C4-2B (cell line): ENCODE results near the gene C2CD2.

Source experiments
- ZFX ChIP-seq: fragments of 450-650 bp; IDR thresholded peaks from 2 replicates; pipeline ENCODE4 v1.6.1; 2017
- TF ChIP-seq, protein P1 (sequence below): fragments of 450-650 bp; conservative IDR thresholded peaks from 2 replicates; pipeline ENCODE4 v1.5.1; 2017; ENCODE audit warnings: mild to moderate bottlenecking

- TF ChIP-seq, protein P1, sequence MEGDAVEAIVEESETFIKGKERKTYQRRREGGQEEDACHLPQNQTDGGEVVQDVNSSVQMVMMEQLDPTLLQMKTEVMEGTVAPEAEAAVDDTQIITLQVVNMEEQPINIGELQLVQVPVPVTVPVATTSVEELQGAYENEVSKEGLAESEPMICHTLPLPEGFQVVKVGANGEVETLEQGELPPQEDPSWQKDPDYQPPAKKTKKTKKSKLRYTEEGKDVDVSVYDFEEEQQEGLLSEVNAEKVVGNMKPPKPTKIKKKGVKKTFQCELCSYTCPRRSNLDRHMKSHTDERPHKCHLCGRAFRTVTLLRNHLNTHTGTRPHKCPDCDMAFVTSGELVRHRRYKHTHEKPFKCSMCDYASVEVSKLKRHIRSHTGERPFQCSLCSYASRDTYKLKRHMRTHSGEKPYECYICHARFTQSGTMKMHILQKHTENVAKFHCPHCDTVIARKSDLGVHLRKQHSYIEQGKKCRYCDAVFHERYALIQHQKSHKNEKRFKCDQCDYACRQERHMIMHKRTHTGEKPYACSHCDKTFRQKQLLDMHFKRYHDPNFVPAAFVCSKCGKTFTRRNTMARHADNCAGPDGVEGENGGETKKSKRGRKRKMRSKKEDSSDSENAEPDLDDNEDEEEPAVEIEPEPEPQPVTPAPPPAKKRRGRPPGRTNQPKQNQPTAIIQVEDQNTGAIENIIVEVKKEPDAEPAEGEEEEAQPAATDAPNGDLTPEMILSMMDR = no peak
- TF ChIP-seq ZFX = no peak
Observed at GRCh38 chr21:41900401-41900800, 53.4 kb downstream of the C2CD2 start.
